Fibroblast of peridontal ligament (primary cell): Measurements from ENCODE around the gene CACNA1C.
"Not testable (repeated sequence)": the region's sequence is repeated elsewhere in the genome, so short reads cannot be mapped to it uniquely, and the experiment has no call there.

Source experiments
- DNase-seq: peaks from one replicate; pipeline ENCODE4 v3.0.0-alpha.2; 2010; ENCODE audit errors: extremely low read depth

CACNA1C gene

DNA sequence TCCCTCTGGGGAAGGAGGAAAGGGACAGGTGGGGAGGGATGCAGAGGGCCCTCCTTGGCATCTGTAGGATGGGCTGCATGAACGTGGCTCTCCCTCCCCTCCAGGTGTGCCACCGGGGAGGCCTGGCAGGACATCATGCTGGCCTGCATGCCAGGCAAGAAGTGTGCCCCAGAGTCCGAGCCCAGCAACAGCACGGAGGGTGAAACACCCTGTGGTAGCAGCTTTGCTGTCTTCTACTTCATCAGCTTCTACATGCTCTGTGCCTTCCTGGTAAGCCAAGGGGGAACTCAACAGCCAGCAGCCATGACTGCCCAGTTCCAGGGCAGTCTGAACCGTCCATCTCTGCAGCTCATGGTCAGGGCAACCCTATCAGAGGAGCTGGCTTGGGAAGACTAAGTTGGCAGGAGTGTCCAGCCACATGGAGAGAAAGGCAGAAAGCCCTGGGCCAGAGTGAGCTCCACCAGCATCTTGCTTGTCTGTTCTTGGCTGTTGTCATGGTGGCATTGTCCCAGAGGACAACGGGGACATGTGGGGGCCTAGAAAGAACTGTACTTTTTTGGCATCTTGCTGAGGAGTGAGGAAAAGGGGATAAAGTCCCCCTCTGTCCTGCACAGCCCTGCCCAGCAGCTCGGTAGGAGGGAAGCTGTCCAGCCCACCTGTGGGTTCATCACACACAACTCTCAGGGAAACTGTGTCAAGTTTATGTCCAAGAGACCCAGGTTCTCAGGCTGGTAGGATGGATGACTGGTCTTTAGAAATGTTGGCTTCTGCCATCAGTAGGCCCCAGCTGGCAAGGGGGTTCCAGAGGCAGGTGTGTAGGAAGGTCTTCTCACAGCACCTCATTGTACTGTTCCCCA, 612.2 kb downstream of the CACNA1C start:
- no peak for DNase-seq

DNA sequence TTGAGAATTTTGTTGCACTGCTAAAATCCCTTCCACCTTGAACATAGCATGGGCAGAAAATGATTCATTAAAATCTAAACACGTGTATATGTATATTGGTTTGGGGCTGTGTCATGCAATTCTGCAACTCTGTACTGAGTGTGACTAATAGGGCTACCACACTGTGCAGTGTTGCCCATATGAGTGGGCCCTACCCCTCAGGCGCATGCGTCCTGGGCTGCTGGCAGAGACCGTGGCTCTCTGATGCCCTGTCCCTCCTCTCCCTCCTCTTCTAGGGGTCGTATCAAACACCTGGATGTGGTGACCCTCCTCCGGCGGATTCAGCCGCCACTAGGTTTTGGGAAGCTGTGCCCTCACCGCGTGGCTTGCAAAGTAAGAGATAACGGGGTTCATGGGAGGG, 613.6 kb downstream of the CACNA1C start:
- no peak for DNase-seq

DNA sequence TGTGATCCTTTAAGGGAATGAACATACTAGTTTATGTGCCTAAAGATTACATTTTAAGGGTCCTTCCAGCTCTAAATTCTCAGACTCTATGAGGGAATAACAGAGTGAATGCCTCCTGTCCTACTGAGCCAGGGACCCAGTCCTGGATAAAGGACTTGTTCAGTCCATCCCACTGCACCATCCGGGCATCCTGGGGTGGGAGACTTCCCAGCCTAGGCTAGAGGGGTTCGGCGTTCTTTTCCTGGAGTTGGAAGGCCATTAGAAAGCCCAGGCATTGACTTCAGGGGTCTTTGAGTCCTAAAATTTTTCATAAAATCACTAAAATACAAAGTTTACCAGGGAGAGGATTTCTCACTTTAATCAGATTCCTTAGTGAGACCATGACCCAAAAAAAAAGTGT, 614.1 kb downstream of the CACNA1C start:
- no peak for DNase-seq

DNA sequence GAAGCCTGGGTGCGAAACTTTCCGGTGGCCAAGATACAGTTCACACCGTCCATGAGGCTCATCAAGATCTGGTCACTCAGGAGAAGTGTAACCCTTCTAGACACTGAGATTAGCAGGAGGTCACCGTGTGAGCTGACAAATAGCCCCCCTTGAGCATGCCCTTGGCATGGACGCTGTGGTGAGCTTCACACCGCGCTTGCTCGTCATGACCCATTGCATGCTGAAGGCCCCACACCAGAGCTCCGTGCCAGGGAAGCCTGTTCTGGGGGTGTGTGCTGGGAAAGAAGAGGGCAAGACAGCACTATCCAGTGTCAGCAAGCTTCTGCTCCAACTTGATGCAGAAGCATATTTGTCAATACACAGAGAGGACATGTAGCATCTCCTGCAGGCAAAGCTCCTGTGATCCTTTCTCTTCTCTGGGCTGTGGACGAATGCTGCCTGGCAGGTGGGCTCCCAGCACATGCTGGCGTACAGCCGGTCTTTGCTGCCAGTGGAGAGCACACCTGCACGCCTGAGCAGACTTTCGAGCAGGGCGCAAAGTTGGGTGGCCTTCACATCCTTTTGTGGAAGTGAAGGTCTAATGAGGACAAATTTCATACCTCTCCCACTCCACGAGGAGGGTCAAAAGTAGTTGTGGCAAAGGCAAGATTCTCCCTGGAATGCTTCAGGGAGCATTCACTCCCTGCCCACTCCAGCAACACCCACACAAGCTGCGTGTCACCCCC, 615.1 kb downstream of the CACNA1C start:
- DNase-seq = no peak

DNA sequence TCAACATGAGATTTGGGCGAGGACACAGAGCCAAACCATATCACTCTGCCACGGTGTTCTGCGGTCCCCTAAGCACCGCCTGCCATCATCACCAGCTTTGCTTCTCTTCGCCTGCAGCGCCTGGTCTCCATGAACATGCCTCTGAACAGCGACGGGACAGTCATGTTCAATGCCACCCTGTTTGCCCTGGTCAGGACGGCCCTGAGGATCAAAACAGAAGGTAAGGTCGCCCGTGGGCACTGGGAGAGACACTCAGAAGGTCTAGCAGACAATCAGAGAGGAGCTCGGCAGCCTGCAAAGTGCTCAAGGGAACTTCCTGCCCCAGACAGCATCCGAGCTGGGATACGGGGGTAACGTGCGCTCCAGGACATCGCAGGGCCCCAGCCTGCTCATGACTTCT, 616.0 kb downstream of the CACNA1C start:
- DNase-seq = no peak

DNA sequence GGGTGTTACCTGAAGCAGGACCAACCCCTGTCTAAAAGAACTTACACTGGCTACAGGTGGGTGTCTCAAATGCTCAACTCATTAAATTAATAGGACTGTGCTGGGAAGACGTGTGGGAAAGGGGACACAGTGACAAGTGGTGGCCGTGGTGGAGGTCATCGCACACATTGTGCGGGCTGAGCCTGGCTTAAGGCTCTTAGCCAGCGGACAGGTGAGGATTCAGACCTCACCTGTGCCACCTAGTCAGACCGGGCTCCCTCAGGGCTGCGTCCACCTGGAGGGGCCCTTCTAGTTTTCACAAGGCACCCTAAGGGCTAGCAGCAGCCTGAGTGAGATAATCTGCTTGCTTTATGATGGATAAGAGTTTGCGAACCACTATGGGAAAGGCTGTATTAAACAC, 616.8 kb downstream of the CACNA1C start:
- no peak for DNase-seq

DNA sequence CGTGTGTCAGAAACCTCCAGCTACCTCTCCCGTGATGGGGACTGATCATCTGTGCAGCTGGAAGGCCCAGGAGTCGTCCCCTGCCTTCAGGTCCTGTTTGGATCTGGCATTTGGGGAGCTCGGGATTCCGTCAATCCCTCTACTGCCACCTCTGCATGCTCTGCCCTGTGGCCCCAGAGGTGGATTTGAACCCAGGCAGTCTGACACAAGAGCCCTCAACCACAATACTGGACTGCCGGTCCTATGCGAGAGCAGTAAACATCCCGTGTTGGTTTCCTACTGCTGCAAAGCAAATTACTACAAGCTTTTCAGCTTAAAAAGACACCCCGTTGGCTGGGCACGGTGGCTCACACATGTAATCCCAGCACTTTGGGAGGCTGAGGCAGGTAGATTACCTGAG, 620.1 kb downstream of the CACNA1C start:
- DNase-seq = no peak

DNA sequence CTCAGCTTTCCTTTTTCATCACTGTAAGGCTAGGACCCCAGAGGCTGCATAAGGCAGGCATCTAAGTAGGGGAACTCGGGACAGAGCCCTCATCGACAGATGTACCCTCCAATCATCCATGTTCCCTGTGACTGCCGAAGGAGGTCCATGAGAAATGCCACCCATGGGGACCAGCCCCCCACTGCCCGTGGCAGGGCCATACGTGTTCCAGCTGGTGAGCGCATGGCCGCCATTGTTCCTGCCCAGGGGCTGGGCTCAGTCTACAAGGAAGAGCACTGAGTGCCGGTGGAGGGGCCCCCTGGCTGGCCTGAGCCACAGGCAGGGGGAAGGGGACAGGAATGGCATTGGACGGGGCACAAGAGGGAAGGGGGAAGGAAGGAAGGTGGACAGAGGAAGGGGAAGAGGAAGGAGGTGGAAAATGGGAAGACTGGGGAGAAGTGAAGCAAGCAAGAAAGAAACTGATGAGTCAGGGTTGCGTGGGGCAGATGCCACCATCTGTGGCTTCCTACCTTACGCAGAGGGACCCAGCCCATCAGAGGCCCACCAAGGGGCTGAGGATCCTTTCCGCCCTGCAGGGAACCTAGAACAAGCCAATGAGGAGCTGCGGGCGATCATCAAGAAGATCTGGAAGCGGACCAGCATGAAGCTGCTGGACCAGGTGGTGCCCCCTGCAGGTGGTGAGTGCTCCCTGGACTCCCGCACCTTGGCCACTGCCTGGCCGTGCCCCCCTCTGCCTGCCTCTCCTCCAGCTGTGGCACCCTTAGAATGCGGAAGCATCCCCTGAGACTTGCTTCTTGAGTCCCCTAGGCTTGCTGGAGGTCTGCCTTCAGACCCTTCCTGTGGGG, 621.4 kb downstream of the CACNA1C start:
- DNase-seq = no peak

DNA sequence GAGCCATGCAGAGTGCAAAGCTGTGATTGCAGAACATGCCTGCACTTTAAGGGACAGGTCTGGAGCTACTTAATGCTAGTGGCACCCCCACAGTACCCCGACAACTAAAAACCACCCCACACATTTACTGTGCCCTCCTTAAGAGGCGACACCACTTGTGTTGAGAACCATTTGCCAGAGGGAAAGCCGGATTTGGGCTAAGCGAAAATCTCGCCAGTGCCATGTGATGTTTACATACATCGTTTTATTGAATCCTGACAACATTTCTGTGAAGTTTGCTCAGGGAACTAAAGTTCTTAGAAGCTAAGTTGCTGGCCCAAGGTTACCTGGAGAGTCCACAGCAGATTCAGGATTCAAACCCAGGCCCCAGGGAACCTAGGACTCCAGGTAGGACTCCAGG, 623.0 kb downstream of the CACNA1C start:
- no peak for DNase-seq

DNA sequence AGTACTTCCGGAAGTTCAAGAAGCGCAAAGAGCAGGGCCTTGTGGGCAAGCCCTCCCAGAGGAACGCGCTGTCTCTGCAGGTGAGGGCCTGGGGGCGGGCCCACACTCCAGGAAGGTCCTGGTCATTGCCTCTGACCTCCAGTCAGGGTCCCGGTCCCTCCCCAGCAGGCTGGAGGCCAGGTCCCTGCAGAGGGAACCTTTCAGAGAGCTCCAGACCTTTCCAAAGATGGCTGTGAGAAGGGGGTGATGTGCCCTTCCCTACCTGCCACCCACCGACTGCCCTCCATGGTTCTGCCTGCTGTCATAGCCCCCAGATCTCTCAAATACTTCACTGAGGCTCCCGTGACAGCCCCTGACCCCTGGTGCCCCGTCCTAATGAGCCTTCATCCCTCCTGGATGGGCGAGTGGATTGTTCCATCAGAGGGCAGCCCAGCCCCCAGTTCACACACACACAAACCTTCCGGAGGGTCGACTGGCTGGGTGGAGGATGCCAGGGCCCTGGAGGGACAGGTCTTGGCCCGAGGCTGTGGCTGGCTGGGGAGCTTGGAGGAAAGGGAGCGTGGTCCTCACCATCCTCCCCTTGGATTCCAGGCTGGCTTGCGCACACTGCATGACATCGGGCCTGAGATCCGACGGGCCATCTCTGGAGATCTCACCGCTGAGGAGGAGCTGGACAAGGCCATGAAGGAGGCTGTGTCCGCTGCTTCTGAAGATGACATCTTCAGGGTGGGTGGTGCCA, 624.5 kb downstream of the CACNA1C start:
- no peak for DNase-seq

DNA sequence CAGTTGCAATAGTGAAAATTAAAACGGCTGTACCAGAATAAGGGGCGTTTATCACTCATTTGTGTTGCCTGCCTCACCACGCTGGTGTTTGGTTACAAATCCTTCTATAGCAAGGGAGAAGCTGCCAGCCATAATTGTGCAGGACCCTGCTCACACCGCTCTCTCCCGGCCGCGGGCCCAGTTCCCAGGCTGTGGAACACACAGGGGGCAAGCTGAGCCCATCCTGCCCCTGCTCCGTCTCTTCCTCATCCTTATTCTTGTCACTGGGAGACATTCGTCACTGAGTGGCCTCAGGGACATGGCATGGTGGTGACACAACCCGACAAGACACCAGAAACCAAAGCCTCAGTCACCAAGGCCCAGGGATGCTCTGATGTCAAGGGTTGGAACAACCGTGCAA, 625.6 kb downstream of the CACNA1C start:
- DNase-seq = no peak

DNA sequence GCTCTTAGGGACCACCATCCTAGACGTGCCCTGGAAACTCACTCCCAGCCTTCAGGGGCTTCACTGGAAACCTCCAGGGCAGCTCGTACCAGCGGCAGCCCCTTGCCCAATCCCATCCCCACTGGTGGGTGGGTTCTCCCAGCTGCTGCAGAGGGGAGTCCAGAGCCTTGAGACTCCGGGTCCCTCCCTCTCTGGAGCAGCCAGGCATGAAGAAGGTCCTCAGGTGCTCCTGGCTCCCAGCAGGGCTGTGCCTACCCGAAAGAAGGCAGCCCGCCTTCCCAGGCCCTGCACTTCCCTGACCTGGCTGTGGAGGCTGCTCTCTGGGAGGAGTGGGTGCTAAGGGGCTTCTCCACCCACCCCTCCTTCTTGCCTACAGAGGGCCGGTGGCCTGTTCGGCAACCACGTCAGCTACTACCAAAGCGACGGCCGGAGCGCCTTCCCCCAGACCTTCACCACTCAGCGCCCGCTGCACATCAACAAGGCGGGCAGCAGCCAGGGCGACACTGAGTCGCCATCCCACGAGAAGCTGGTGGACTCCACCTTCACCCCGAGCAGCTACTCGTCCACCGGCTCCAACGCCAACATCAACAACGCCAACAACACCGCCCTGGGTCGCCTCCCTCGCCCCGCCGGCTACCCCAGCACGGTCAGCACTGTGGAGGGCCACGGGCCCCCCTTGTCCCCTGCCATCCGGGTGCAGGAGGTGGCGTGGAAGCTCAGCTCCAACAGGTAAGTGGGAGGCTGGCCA, 626.5 kb downstream of the CACNA1C start:
- DNase-seq = no peak

DNA sequence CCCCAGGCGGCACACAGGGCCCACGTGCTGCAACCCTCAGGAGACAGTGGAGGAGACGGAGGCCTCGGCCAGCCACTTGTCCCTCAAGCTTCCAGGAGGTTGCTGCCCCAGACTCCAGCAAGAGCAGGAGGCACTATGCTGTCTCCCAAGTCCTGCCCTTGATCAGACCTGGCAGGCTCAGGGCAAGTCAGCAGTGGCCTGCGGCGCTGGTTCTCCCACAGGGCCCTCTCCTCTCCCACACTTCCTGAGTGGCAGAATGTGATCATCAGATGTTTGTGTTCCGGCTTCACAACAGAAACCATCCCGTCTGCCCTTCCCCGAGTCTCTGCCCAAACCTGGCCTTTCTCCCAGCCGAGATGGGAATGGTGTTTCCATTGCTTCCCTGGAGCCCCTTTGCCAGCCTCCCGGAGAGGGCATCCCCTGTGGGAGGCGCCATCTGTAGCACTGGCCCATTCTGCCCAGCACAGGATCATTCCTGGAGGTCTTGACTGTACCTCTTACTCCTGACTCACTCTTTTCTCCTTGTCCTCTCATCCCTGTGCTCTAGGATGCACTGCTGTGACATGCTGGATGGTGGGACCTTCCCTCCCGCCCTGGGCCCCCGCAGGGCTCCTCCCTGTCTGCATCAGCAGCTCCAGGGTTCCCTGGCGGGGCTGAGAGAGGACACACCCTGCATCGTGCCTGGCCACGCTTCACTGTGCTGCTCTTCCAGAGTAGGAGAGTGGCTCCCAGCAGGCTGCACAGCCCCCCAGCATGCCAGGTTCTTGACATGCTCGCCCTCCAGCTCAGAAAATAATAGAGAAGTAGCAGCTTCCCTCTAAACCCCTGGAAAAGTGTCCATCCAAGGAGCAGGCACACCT, 627.3 kb downstream of the CACNA1C start:
- no peak for DNase-seq

DNA sequence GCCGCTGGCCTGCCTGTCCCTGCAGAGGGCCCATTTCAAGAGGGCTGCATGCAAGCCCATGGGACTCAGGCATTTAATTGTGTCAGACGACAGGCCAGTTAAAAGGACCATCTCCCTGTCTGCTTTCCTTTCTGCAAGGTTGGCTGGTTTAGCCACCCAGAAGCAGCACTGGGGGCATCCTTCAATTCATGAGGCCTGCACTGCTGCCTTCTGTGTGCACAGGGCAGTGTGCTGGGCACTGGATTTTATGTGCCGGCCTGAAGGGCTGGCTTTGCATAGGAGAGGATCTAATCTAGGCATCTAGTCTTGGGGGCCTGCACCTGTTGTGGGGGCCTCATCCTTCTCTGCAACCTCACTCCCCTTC, 627.9 kb downstream of the CACNA1C start:
- no peak for DNase-seq

DNA sequence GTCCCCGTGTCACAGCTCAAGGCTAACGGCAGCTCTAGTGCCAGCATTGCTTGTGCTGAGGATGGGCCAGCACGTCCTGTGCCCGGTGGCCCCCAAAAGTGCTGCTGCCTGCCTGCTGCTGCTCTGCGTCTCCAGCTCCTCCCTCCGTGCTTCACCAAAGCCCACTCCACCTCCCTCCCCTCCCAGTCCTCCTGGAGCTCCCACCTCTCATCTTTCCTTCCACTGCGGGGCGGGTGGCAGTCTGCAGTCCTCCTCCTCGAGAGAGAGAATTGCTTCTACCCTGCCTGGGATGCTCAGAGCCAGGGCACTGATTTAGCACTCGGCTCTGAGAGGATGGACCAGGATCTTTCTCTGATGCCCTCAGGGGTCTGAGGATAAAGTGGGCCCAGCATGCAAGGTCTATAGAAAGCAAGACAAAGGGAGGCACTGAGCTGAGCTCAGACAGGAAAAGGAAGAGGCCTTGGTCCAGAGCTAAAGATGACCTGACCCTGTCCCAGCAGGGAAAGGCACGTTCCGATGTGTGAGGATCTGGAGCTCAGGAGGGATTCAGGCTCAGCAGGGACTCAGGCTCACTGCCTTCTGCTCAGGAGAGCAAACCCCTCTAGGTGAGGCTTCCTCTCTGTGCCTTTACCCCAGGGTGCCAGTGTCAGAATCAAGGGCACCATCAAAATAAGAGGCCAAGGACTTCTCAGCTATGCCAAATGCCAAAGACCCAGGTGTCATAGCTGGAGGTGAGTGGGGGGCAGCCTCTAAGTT, 628.8 kb downstream of the CACNA1C start:
- no peak for DNase-seq

DNA sequence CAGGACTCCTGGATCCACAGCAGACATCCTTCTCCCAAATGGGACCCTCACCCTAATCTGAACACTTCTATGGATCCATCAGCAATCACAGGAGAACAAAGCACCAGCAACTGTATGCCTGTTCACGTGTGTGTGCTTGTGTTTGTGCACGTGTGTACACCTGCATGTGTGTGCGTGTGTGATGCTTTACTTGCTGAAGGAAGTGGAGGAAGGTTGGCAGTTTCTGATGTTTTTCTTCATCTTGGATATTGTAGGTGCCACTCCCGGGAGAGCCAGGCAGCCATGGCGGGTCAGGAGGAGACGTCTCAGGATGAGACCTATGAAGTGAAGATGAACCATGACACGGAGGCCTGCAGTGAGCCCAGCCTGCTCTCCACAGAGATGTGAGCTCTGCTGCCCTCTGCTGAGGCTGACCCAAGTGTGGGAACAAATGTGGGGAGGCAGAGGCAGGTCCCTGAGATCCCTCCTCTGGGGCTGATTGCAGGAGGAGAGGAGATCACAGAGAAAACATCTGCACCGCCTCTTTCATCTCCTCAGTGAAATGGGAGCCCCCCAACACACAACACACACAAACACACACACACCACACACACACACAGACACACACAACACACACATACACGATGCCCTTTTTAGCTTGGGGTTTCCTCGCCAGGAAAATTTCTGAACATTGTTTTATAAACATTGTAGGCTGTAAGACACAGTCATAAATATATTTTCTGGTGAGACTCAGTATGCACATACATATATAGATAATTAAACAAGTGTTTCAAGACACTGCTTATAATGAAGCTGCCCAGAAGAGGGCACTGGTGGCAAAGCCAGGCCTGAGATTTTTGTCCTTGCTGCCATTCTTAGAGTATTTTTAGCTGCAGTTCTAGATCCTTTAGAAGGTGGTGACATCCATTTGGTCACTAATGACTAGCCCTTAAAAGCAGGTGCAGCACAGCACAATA, 629.8 kb downstream of the CACNA1C start:
- peak; percentile 50 for DNase-seq

DNA sequence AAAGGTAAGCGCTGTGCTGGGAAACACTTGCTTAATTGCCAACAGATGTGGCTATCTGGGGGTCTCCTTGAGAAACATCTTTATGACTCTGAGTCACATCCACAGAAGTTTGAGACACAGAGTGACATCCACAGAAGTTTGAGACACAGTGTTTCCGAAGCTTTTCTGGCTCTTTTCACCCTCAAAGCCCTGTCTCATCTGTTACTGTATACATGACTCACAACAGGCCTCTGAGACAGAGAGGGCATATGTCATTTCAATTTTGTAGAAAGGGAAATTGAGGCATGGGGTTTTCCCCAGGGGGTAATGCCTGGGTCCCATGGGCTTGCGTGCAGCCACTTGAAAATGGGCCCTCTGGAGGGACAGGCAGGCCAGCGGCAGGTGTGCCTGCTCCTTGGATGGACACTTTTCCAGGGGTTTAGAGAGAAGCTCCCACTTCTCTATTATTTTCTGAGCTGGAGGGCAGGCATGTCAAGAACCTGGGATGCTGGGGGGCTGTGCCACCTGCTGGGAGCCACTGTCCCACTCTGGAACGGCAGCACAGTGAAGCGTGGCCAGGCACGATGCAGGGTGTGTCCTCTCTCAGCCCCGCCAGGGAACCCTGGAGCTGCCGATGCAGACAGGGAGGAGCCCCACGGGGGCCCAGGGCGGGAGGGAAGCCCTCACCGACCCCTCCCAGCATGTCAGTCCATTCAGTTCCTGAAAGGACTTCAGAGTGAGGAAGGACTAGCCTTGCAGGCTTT, 630.7 kb downstream of the CACNA1C start:
- DNase-seq = no peak

DNA sequence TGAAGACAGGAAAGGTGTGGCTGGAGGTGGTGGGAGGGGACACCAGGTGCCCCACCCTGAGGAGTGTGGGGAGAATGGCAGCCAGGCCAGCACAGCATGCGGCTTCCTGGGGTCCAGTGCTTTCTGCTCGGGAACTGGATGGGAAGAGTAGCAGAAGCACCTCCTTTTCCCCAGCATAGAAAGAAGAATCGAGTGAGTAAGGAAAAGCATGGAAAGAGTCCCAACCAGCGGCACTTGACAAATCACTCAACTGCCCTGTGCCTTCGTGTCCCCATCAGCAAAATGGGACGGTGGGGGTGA, 631.2 kb downstream of the CACNA1C start:
- not testable (repeated sequence) for DNase-seq
